Stimulated activated naive CD8-positive, alpha-beta T cell treated with anti-CD3 and anti-CD28 coated beads, Interleukin-15, Interleukin-2, amounts not matched to agents 100 ng/mL and 50 ng/mL, for 24 hours (primary cell): ENCODE data around the gene CAMK1G.

Experiments
- H3K27ac Mint-ChIP-seq: one replicate; pipeline ENCODE4 v1.8.0; 2021; ENCODE audit warnings: mild to moderate bottlenecking, mixed read lengths
- H3K27me3 Mint-ChIP-seq: one replicate; pipeline ENCODE4 v1.8.0; 2021; ENCODE audit warnings: mixed read lengths
- H3K36me3 Mint-ChIP-seq: one replicate; pipeline ENCODE4 v1.8.0; 2021; ENCODE audit warnings: low read depth, mixed read lengths
- H3K4me1 Mint-ChIP-seq: one replicate; pipeline ENCODE4 v1.8.0; 2021; ENCODE audit warnings: low read depth, mixed read lengths
- H3K4me3 Mint-ChIP-seq: one replicate; pipeline ENCODE4 v1.8.0; 2021; ENCODE audit warnings: mild to moderate bottlenecking, mixed read lengths
- H3K9me3 Mint-ChIP-seq: one replicate; pipeline ENCODE4 v1.8.0; 2021; ENCODE audit warnings: mixed read lengths

Gene CAMK1G

DNA sequence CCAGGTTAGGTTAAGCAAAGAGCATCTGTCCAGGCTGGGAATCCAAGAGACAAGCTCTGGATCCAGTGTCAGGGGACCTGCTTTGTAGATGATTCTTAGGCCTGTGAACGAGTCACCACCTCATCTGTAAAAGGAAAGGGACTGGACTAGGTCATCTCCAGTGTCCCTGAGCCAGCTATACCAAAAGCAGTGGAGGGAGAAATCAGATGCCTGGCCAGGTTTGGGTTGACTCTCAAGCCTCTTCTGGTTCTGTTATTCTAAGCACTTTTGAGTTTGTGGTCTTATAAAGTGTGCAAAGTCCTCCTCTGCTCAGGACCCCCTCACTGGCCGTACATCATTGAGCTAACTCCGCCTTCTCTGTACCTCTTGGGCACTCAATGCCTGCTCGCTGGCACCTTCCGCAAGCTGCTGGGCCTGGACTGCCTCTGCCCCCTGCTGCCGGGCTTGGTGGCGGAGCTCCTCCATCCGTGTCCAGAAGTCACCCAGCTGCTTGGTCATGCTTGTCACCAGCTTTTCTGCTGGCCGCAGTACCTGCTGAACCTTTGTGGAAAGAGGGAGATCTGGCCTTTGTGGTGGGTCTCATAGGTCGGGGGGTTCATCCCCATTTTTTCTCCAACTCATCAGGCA lies 33.6 kb downstream of the CAMK1G start:
- no peak overlapping the region for H3K4me3 Mint-ChIP-seq
- H3K9me3 Mint-ChIP-seq: no peaks in the 10 kb centered on the region
- no peaks in the 10 kb centered on the region for H3K4me1 Mint-ChIP-seq
- no peak overlapping the region for H3K27ac Mint-ChIP-seq
- no peaks in the 10 kb centered on the region for H3K36me3 Mint-ChIP-seq
- H3K27me3 Mint-ChIP-seq: no peaks in the 10 kb centered on the region

DNA sequence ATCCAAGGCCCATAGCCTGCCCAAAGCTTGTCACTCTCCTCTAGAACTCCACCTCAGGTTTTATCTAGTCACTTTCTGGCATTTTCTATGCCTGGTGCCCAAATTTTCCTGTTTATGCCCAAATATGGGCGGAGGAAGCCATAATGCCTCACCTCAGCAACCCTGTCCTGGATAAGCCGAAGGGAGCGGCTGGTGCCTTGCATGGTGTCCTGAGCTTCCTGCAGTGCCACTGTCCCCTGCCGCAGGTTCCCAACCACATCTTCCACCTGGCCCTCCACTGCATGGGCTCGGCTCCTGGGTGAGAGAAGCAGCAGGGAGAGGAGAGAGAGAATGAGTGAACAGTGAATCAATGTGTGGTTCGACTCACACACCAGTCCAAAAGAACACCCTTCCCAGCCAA lies 34.2 kb downstream of the CAMK1G start:
- Mint-ChIP-seq H3K36me3 (no peaks in the 10 kb centered on the region), H3K27me3 (no peaks in the 10 kb centered on the region), H3K4me1 (no peaks in the 10 kb centered on the region), H3K4me3 (no peak overlapping the region), H3K27ac (no peak overlapping the region), H3K9me3 (no peaks in the 10 kb centered on the region)

DNA sequence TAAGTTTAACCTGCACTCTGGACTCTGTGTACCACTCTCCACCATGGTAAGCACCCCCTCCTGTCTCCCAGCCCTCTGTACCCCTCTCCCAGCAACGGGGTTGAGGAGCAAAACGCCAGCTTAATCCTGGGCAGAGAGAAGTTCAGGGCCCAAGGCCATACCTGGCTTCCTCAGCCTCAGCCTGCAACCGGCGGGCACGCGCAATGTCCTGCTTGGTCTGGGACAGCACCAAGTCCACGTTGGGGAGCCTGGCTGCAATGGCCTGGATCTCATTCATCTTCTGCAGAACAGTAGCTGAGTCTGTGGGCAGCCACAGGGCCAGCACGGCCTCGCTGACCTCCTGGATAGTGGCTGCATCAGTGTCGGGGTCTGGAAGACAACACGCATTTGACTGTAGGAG lies 34.8 kb downstream of the CAMK1G start:
- no peaks in the 10 kb centered on the region for H3K9me3 Mint-ChIP-seq
- no peak overlapping the region for H3K27ac Mint-ChIP-seq
- H3K36me3 Mint-ChIP-seq: no peaks in the 10 kb centered on the region
- no peaks in the 10 kb centered on the region for H3K27me3 Mint-ChIP-seq
- no peaks in the 10 kb centered on the region for H3K4me1 Mint-ChIP-seq
- no peak overlapping the region for H3K4me3 Mint-ChIP-seq

DNA sequence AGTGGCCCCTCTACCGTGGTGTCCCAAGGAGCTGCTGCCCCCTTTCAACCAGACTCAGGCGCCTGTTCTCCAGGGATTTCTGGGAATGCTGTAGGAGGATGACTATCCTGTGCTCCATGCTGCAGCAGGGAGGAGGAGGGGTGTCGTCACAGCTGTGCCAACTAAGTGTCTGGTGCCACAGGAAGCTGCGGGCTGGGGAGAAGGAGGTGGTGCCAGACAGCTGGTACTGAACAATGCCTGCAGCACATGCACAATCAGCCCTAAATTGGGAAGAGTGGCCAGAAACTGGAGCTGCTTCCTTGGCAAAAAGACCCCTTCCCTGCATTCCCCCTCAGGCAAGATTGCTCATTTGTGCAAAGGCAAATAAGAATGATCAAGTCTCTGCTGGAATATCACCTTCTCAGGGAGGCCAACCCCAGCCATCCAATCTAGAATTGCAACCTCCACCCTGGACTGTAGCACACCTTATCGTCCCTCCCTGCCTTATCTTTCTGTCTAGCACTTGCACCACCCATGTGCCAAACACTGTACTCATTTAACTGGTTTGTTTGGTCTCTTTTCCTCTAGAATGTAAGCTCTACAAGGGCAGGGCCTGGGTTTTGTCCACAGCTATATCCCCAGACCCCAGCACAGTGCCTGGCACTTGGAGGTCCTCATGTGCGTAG lies 35.4 kb downstream of the CAMK1G start:
- no peak overlapping the region for H3K27ac Mint-ChIP-seq
- no peak overlapping the region for H3K4me3 Mint-ChIP-seq
- no peaks in the 10 kb centered on the region for H3K36me3 Mint-ChIP-seq
- no peaks in the 10 kb centered on the region for H3K27me3 Mint-ChIP-seq
- no peaks in the 10 kb centered on the region for H3K4me1 Mint-ChIP-seq
- H3K9me3 Mint-ChIP-seq: no peaks in the 10 kb centered on the region

DNA sequence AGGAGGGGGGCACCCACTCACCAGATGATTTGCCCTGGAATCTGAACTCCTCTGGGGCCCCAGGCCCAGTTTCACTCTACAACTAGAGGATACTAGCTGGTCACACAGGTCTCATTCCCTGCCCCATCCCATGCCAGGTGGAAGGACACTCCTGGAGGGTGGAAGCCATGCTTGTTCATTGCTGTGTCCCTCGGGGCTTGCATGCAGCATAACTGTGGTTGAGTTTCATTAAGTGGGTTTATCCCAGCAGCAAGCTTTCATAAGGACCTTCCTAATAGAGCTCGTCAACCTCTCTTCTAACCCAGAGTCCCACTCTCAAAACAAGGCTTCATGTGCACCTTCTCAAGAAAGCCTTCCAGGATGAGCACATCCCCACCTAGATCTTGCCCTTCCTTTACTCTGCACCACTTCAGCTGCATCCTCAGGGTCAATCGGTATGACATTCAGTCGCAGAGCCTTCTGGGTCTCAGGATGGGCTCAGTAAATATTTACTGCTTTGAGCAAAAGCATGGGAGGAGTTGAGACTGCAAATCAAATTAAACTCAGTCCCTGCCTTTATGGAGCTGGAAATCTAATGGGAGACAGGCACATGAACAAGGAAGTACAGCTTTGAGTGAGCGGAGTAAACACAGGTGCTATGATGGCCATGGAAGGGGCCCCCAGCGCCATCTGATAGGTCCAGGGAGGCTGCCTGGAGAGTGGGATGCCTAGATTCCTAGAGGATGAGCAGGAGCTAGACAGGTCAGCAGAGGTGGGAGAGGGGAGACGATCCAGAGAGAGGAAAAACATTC lies 36.4 kb downstream of the CAMK1G start:
- Mint-ChIP-seq H3K27me3 (no peaks in the 10 kb centered on the region), H3K4me1 (no peaks in the 10 kb centered on the region), H3K9me3 (no peaks in the 10 kb centered on the region), H3K4me3 (no peak overlapping the region), H3K36me3 (no peaks in the 10 kb centered on the region), H3K27ac (no peak overlapping the region)

- Mint-ChIP-seq H3K27me3 (no peaks in the 10 kb centered on the region), H3K4me1 (no peaks in the 10 kb centered on the region), H3K27ac (no peak overlapping the region), H3K4me3 (no peak overlapping the region), H3K9me3 (no peaks in the 10 kb centered on the region), H3K36me3 (no peaks in the 10 kb centered on the region)
These were observed 37.0 kb downstream of the CAMK1G start for GRCh38 chr1:209620487-209620884.

- Mint-ChIP-seq H3K36me3 (no peaks in the 10 kb centered on the region), H3K9me3 (no peaks in the 10 kb centered on the region), H3K4me3 (no peak overlapping the region), H3K4me1 (no peaks in the 10 kb centered on the region), H3K27me3 (no peaks in the 10 kb centered on the region), H3K27ac (no peak overlapping the region)
These were observed 37.8 kb downstream of the CAMK1G start for GRCh38 chr1:209621286-209621685.

- no peaks in the 10 kb centered on the region for H3K36me3 Mint-ChIP-seq
- H3K4me1 Mint-ChIP-seq: no peaks in the 10 kb centered on the region
- no peaks in the 10 kb centered on the region for H3K27me3 Mint-ChIP-seq
- H3K27ac Mint-ChIP-seq: no peak overlapping the region
- H3K4me3 Mint-ChIP-seq: no peak overlapping the region
- no peaks in the 10 kb centered on the region for H3K9me3 Mint-ChIP-seq
These were observed 38.5 kb downstream of the CAMK1G start for GRCh38 chr1:209621741-209622655.

DNA sequence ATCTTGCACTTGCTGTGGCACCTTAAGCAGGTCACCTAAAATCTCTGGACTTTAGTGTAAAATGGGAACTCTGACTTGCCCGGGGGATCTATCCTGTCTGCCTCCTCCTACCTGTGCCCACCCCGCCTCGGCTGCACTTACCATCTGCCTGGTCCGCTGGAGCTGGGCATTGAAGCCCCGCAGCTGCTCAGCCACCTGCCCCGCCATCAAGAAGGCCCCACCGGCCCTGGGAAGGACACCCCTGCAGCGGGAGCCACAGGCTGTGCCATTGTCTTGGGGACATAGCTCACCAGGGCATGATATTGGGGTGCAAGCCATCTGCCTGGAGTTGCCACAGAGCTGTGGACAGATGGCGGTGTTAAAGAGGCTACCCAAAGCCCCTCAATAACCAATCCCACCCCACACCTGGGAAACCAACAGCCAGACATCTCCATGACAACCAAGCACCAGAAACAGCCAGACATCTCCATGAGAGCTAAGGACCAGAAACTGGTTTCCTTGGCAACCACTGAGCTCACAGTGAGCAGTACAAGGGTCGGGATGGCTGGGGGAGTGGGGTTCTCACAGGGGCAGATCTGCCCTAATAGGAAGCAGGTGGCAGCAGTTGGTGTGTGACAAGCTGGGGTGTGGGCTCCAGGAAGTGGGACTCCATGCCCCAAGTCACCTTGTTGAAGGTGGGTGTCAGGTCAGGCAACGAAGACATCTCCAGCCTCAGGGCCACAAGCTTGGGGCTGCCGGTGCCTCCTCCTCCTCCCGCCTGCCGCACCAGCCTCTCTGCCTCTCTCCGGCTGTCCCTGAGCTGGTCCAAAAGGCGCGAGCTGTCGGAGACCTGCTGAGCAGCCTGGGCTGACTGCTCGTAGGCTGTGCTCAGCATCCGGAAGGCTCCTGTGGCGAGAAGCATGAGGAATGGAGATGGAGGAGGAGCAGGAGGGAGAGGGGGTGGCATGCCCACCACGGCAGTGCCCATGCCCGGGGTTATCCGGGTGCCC lies 39.6 kb downstream of the CAMK1G start:
- Mint-ChIP-seq H3K27me3 (no peaks in the 10 kb centered on the region), H3K27ac (no peak overlapping the region), H3K9me3 (no peaks in the 10 kb centered on the region), H3K36me3 (no peaks in the 10 kb centered on the region), H3K4me1 (no peaks in the 10 kb centered on the region), H3K4me3 (no peak overlapping the region)

DNA sequence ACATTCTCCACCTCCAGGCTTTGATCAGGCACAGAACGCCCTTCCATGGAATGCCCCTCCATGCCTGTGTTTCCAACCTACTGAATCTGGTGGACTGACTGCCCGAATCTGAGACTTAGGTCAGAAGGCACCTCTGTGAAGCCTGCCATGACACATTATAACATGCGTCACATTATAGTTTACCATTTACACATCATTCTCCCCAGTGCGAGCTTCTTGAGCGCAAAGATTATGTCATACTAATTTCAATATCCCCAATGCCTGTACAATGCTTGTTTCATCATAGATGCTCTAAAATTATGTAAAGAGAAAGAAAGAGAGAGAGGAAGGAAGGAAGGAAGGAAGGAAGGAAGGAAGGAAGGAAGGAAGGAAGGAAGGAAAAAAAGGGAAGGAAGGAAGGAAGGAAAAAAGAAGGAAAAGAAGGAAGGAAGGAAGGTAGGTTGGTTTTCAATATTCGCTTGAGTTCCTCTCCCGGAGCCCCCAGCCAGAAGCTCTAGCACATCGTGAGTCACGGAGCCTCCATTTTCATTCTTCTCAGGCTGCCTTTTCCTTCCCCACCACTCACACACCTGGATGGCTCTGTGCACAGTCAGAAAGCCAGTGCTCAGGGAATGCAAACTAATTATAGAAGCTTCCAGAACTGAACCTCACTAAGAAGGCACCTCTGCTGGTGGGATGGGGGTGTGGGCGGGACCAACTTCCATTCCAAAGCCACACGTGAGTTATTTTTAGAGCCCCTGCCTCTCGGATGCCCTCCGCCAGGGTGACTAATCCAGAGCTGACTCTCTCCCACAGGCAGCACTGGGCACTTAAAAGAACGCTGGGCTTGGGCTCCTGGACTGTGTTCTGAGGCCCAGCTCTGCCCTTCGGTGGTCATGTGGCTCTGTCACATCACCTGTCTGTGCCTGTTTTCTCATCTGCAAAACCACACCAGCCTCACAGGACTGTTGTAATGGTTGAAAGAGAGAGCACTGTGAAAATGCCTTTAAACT lies 41.3 kb downstream of the CAMK1G start:
- Mint-ChIP-seq H3K4me1 (peaks cover 9% of the 10 kb centered on the region), H3K27me3 (no peaks in the 10 kb centered on the region), H3K9me3 (no peaks in the 10 kb centered on the region), H3K27ac (no peak overlapping the region), H3K36me3 (no peaks in the 10 kb centered on the region), H3K4me3 (no peak overlapping the region)

GRCh38 chr1:209625791-209626285 lies 42.3 kb downstream of the CAMK1G start:
- no peak overlapping the region for H3K27ac Mint-ChIP-seq
- no peaks in the 10 kb centered on the region for H3K36me3 Mint-ChIP-seq
- H3K9me3 Mint-ChIP-seq: no peaks in the 10 kb centered on the region
- peaks cover 9% of the 10 kb centered on the region for H3K4me1 Mint-ChIP-seq
- H3K27me3 Mint-ChIP-seq: no peaks in the 10 kb centered on the region
- H3K4me3 Mint-ChIP-seq: no peak overlapping the region

DNA sequence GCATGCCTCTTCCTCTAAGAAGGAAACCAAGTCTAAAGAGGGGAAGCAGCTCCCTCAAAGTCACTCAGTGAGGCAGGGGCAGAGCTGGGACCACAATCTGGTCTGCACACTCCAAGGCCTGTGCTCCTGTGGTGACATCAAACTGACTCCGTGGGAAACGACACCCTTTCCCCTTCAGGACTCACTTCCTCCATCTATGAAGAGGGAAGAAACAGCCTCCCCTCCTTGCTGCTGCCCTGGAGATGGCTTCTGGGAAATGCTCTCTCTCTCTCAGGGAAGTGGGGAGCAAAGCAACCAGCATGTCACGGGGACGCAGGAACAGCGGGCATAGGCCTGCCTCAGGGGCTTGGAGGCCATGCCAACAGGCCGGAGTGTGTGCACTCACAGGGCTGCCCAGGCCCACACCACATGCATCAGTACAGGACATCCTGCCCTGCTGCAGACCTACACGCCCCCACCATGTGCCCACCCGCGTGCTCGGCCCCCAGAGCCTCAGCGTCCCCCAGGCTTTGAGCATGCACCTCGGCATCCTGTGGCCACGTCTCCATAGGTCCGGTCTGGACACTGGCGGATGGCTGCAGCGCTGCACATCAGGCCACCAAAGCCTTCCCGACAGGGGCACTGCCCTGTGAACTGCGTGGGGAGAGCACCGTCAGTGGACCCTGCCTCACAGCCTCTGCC lies 43.0 kb downstream of the CAMK1G start:
- no peak overlapping the region for H3K27ac Mint-ChIP-seq
- H3K4me1 Mint-ChIP-seq: peaks cover 9% of the 10 kb centered on the region
- no peak overlapping the region for H3K4me3 Mint-ChIP-seq
- H3K9me3 Mint-ChIP-seq: no peaks in the 10 kb centered on the region
- no peaks in the 10 kb centered on the region for H3K36me3 Mint-ChIP-seq
- H3K27me3 Mint-ChIP-seq: no peaks in the 10 kb centered on the region
